Activated naive CD4-positive, alpha-beta T cell treated with Interleukin-2 at 50 U/mL for 16 hours (primary cell): ENCODE data around the gene TMEM252.

ENCODE experiments used
- DNase-seq: peaks from one replicate; pipeline ENCODE4 v3.0.0-alpha.2; 2020

Gene TMEM252

GRCh38 chr9:68495247-68495646 lies 45.4 kb downstream of the TMEM252 start:
- DNase-seq, result no peak

GRCh38 chr9:68493958-68494577 lies 46.6 kb downstream of the TMEM252 start:
- DNase-seq, result no peak

GRCh38 chr9:68493541-68493940 lies 47.1 kb downstream of the TMEM252 start:
- DNase-seq, result no peak

GRCh38 chr9:68492806-68493205 lies 47.9 kb downstream of the TMEM252 start:
- DNase-seq, result no peak

- DNase-seq, result no peak
These were observed 51.0 kb downstream of the TMEM252 start for GRCh38 chr9:68489646-68490045.

- DNase-seq, result no peak
These were observed 52.6 kb downstream of the TMEM252 start for GRCh38 chr9:68488126-68488525.
